Stimulated activated effector memory CD8-positive, alpha-beta T cell treated with anti-CD3 and anti-CD28 coated beads, Interleukin-12 subunit alpha, Interleukin-12 subunit beta, amount 100 ng/mL, for 72 hours (primary cell): ENCODE measurements around the gene OR5H1.

Experiments used
- ATAC-seq: fragments of 150-1000 bp; cut with Tn5 transposase; 2 replicates; pipeline ENCODE4 v1.10.0; 2021
- DNase-seq, 2 donors: peaks; one replicate each; pipeline ENCODE4 v3.0.0; 2021 to 2022; ENCODE audit warnings: low spot score in 2 of 2
- H3K27ac Mint-ChIP-seq: one replicate; pipeline ENCODE4 v1.8.0; 2022; ENCODE audit warnings: mild to moderate bottlenecking, mixed read lengths
- H3K36me3 Mint-ChIP-seq: one replicate; pipeline ENCODE4 v1.8.0; 2022; ENCODE audit warnings: mild to moderate bottlenecking, mixed read lengths
- H3K4me1 Mint-ChIP-seq: one replicate; pipeline ENCODE4 v1.8.0; 2022; ENCODE audit warnings: mixed read lengths
- H3K4me3 Mint-ChIP-seq: one replicate; pipeline ENCODE4 v1.8.0; 2022; ENCODE audit warnings: mild to moderate bottlenecking, mixed read lengths
- H3K9me3 Mint-ChIP-seq: one replicate; pipeline ENCODE4 v1.8.0; 2022; ENCODE audit warnings: mixed read lengths

The OR5H1 gene

GRCh38 chr3:98166396-98166795 is 35.9 kb downstream of the OR5H1 start, which contains the start of gene OR5H15:
Gene OR5H15 (plus strand): TSS chr3:98166696. CDS start chr3:98168700, 2,004 bp downstream.
- no peak for DNase-seq
- Mint-ChIP-seq H3K4me1 (no peaks in the 10 kb centered on the region), H3K4me3 (no peak within 1 kb of the TSS), H3K9me3 (no peaks in the 10 kb centered on the region), H3K27ac (no peak within 1 kb of the TSS), H3K36me3 (no peaks in the 10 kb centered on the region)
- ATAC-seq: no peak

DNA sequence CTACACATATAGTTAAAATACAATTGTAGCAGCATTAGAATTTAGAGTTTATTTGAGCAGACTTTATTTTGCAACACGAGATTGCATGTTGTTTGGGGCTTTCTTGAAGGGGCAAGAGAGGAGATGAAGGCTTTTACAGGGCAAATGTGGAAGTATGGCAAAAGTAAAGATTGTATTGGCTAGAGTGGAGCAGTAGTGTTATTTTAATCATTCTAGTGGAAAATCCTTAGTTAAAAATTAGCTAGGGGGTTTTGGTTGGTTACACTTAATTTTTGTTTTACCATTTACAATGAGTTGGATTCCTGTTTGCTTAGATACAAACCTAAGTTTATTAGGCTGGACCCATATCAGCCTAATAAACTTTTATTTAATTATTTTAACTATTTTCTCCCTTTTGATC is 40.5 kb downstream of the OR5H1 start:
- Mint-ChIP-seq H3K4me1 (no peaks in the 10 kb centered on the region), H3K9me3 (no peaks in the 10 kb centered on the region), H3K27ac (no peak overlapping the region), H3K36me3 (no peaks in the 10 kb centered on the region), H3K4me3 (no peak overlapping the region)
- DNase-seq: no peak
- ATAC-seq: no peak

GRCh38 chr3:98172621-98173020 is 42.1 kb downstream of the OR5H1 start:
- ATAC-seq (no peak), DNase-seq (no peak)
- Mint-ChIP-seq H3K9me3 (no peaks in the 10 kb centered on the region), H3K4me1 (no peaks in the 10 kb centered on the region), H3K27ac (no peak overlapping the region), H3K4me3 (no peak overlapping the region), H3K36me3 (no peaks in the 10 kb centered on the region)

DNA sequence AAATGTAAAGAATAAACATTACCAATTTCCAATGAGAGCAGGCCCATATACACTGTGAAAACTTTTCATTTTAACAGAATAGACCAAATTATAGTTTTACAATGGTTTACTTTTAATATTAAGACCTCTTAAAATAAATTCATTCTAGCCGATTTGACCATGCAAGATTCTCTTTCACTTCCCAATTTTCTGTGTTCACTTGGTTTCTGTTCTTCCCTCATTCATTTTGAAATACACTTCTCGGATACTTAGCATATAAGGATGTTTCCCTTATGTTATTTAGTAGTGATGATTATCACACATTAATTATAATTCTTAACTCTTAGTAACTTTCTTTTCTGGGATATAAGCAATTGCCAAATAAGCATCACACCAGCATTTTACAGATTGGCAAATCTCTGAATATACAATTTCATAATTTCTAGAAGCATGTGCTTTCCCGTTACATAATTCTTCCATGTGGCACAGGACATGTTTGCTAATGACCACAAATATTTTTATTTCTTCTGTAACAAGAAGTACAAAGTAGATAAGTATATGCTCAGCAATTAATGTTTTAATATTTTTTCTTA is 49.9 kb downstream of the OR5H1 start:
- Mint-ChIP-seq H3K9me3 (no peaks in the 10 kb centered on the region), H3K36me3 (no peaks in the 10 kb centered on the region), H3K4me3 (no peak overlapping the region), H3K27ac (no peak overlapping the region), H3K4me1 (no peaks in the 10 kb centered on the region)
- DNase-seq (no peak), ATAC-seq (no peak)

- Mint-ChIP-seq H3K4me1 (no peaks in the 10 kb centered on the region), H3K27ac (no peak overlapping the region), H3K4me3 (no peak overlapping the region), H3K36me3 (no peaks in the 10 kb centered on the region), H3K9me3 (no peaks in the 10 kb centered on the region)
- ATAC-seq (no peak), DNase-seq (no peak)
Observed at GRCh38 chr3:98182196-98182595, 51.7 kb downstream of the OR5H1 start.

GRCh38 chr3:98185180-98185579 is 54.7 kb downstream of the OR5H1 start:
- Mint-ChIP-seq H3K4me3 (no peak overlapping the region), H3K27ac (no peak overlapping the region), H3K36me3 (no peaks in the 10 kb centered on the region), H3K9me3 (no peaks in the 10 kb centered on the region), H3K4me1 (peaks cover 6% of the 10 kb centered on the region)
- no peak for DNase-seq
- no peak for ATAC-seq
